Mucosa of descending colon (tissue), 3 donors: ENCODE results near the gene NEB. TPM values are rescaled to one million over a fixed set of nuclear protein-coding genes. Genes with fewer than 3 reads are reported as not detected.

Experiments
- ATAC-seq: fragments of 200-7000 bp; cut with Tn5 transposase; one replicate; pipeline ENCODE4 v1.9.1; 2020; ENCODE audit warnings: mild to moderate bottlenecking, moderate library complexity
- DNase-seq, 3 donors: peaks; one replicate each; pipeline ENCODE4 v3.0.0-alpha.2; 2020
- H3K36me3 ChIP-seq: fragments of 200-600 bp; one replicate; pipeline ENCODE4 v1.8.0; 2021; ENCODE audit warnings: low read depth, mild to moderate bottlenecking
- H3K4me1 ChIP-seq: fragments of 200-600 bp; one replicate; pipeline ENCODE4 v1.8.0; 2021; ENCODE audit warnings: low read depth, mild to moderate bottlenecking
- H3K4me3 ChIP-seq: fragments of 200-600 bp; one replicate; pipeline ENCODE4 v1.8.0; 2021; ENCODE audit warnings: mild to moderate bottlenecking
- H3K9me3 ChIP-seq: fragments of 200-600 bp; one replicate; pipeline ENCODE4 v1.8.0; 2021; ENCODE audit warnings: mild to moderate bottlenecking
- intact Hi-C, 2 donors: fragments of 100-400 bp; cut with DNase I in 1 of 2; cut with micrococcal nuclease in 1 of 2; formaldehyde crosslinking; loops; one replicate each; pipeline versions ENCODE4 v1.11.0 to v1.11.1; 2022; cut with DNase I, micrococcal nuclease
- total RNA-seq, 3 donors: library from RNA; stranded (reverse); fragmentation: NEBNext Ultra II Directional in 2 of 3; extraction: Animal tissue kit (Norgen Biotek cat#: 25700) in 2 of 3; gene quantifications; one replicate each; pipeline versions ENCODE4 v1.2.1 to v1.2.4, GENCODE V29; 2021 to 2023
- TF ChIP-seq, protein P1 (sequence below): fragments of 200-600 bp; IDR thresholded peaks from one replicate; pipeline ENCODE4 v1.8.0; 2022; ENCODE audit warnings: antibody characterized with exemption, mild to moderate bottlenecking
- donor health status: DM: no; HTN: no; CAD: no; lungs with moderate emphysema.
- donor health status: DM: no; HTN: no; CAD: no.
- donor health status: DM: no; HTN: yes; CAD: no.

The NEB gene
- total RNA-seq, 3 donors from 2014 or later: 0.54 to 1.1 (median 0.82) TPM

DNA sequence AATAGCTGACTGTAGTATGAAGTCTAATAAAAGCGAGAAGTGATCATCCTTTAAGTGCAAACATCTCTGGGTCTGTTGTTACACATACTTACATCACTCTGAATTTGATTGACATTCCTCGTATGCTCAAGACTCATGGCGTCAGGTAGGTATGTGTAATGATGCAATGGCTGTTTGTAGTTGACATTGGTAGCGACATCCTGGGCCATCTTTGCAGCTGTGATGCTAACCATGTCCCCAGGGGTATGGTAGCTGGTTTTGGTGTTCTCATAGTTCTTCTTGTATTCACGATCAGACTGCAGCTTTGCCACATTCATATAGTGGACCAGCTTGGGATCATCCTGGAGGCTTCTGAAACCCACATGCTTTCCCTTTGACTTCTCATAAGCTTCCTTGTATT lies 62.0 kb downstream of the NEB start:
- no peak overlapping the region for H3K4me3 ChIP-seq
- DNase-seq (no peak), ATAC-seq (no peak)
- no peaks in the 10 kb centered on the region for H3K36me3 ChIP-seq
- H3K4me1 ChIP-seq: no peaks in the 10 kb centered on the region
- H3K9me3 ChIP-seq: no peaks in the 10 kb centered on the region
- TF ChIP-seq, protein P1, sequence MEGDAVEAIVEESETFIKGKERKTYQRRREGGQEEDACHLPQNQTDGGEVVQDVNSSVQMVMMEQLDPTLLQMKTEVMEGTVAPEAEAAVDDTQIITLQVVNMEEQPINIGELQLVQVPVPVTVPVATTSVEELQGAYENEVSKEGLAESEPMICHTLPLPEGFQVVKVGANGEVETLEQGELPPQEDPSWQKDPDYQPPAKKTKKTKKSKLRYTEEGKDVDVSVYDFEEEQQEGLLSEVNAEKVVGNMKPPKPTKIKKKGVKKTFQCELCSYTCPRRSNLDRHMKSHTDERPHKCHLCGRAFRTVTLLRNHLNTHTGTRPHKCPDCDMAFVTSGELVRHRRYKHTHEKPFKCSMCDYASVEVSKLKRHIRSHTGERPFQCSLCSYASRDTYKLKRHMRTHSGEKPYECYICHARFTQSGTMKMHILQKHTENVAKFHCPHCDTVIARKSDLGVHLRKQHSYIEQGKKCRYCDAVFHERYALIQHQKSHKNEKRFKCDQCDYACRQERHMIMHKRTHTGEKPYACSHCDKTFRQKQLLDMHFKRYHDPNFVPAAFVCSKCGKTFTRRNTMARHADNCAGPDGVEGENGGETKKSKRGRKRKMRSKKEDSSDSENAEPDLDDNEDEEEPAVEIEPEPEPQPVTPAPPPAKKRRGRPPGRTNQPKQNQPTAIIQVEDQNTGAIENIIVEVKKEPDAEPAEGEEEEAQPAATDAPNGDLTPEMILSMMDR: no peak
- intact Hi-C loops: no loop called here

DNA sequence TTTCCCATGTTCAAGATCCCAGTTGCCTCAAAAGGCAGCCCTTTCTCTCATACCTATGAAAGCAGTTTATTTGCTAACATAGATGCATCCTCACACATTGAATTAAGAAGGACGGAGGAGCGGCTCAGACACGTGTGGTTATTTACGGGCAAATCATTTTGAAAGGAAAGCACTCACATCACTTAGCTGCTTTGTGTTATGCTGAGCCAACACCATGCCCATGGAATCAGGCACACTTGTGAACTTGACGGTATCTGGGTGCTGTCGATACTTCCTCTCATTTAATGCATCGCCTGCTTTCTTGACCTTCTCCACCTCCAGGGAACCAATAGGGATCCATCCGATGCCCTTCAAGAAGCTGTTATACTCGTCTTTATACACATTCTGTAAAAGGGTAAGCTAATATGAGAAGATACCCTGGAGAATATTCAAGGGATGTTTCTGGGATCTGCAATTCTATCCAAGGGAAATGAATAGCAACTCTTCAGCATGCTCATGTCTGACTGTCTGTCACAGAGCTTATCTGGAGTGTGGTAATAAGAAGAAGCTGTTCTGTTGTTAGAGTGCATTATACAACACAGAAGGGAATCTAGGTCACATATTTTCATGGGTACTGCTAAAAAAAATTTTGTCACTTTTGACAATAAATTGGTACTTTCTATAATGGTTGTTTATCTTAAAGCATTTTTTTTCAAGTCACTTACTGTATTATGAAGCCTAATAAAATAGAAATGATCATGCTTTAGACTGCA lies 63.3 kb downstream of the NEB start:
- no peaks in the 10 kb centered on the region for H3K4me1 ChIP-seq
- intact Hi-C loops: no loop called here
- TF ChIP-seq, protein P1: no peak
- H3K4me3 ChIP-seq: no peak overlapping the region
- no peak for ATAC-seq
- no peak for DNase-seq
- no peaks in the 10 kb centered on the region for H3K9me3 ChIP-seq
- H3K36me3 ChIP-seq: no peaks in the 10 kb centered on the region

DNA sequence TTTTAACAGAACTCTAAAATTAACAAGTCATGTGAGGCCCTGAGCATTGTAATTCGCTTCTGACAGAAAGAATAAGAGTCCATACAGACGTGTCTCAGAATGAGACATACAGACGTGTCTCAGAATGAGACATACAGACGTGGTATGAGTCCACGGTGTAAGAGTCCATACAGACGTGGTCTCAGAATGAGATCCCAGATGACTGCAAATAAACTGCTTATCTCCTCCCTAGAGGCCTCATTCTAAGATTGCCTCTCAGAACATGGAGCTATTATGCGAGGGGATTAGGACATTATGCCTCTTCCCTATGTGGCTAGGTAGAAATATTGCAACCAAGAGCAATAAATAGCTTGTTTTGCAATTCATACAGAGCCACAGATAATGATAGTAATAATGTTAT lies 63.9 kb downstream of the NEB start:
- DNase-seq (no peak), ATAC-seq (no peak)
- H3K4me1 ChIP-seq: no peaks in the 10 kb centered on the region
- intact Hi-C loops: no loop called here
- TF ChIP-seq, protein P1: no peak
- no peaks in the 10 kb centered on the region for H3K9me3 ChIP-seq
- H3K36me3 ChIP-seq: no peaks in the 10 kb centered on the region
- H3K4me3 ChIP-seq: no peak overlapping the region

DNA sequence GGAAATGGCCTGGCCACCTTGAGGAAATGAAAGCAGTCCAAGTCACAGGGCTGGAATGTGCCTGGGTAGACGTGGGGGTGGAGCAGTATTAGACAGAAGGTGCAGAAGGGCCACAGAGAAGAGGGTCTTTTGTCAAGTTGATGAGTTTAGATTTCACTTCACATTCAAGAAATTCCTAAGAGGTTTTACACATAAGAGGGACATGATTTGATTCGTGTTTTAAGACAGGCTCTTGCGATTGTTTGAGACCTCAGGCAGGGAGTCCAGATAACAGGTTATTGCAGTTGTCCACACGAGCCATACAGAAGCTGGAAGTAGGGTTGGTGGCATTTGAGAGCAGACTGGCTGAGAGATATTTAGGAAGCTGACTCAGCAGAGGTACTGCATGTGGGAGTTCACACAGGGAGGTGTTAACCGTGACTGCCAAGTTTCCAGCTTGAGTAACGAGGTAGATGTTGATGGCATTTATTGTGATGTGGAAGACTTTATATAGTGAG lies 64.6 kb downstream of the NEB start:
- intact Hi-C loops: no loop called here
- no peaks in the 10 kb centered on the region for H3K36me3 ChIP-seq
- H3K9me3 ChIP-seq: no peaks in the 10 kb centered on the region
- TF ChIP-seq, protein P1: no peak
- no peaks in the 10 kb centered on the region for H3K4me1 ChIP-seq
- ATAC-seq: no peak
- no peak overlapping the region for H3K4me3 ChIP-seq
- no peak for DNase-seq

DNA sequence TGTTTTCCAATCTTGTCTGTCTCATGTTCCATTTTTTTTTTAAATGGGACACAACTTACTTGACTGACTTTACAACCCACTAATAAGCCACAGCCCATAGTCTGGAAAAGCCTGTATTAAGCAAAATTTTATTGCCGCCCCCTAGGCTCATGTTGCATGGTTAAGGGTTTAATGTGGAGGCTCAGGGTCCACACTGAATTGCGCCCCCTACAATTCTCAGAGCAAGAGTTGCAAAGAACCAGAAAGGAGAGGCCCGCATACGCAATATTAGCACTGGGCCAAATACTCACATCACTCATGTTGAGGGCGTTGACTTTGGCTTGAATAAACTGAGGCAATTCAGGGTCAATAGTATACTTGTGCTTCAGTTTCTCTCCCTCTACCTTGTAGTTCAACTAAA lies 65.5 kb downstream of the NEB start:
- DNase-seq (no peak), ATAC-seq (no peak)
- H3K36me3 ChIP-seq: no peaks in the 10 kb centered on the region
- H3K9me3 ChIP-seq: no peaks in the 10 kb centered on the region
- TF ChIP-seq, protein P1: no peak
- intact Hi-C loops: no loop called here
- no peak overlapping the region for H3K4me3 ChIP-seq
- no peaks in the 10 kb centered on the region for H3K4me1 ChIP-seq
